Neural cell (in vitro differentiated cells): ENCODE data around the gene RBM20. TPM values are rescaled to one million over a fixed set of nuclear protein-coding genes. Genes with fewer than 3 reads are reported as not detected.

ENCODE experiments used
- H2AFZ ChIP-seq: fragments of 200-600, 300-800 bp; sonication (generic), shearing (Covaris generic); 2 replicates; pipeline ENCODE4 v1.6.0; 2014; ENCODE audit warnings: low read depth, mild to moderate bottlenecking, antibody characterized with exemption, low read length, moderate library complexity
- H3F3A ChIP-seq: fragments of 200-600 bp; shearing (Covaris generic); 2 replicates; pipeline ENCODE4 v1.6.1; 2016; ENCODE audit warnings: mild to moderate bottlenecking, moderate library complexity, mixed read lengths, antibody characterized with exemption, low read length; ENCODE audit not compliant: insufficient read depth, poor library complexity, severe bottlenecking
- H3K27ac ChIP-seq: fragments of 200-600, 300-800 bp; sonication (generic), shearing (Covaris generic); 2 replicates; pipeline ENCODE4 v1.5.1; 2014; ENCODE audit warnings: mild to moderate bottlenecking, low read length, moderate library complexity
- H3K27me3 ChIP-seq: fragments of 300-800, 200-600 bp; sonication (generic), shearing (Covaris generic); 2 replicates; pipeline ENCODE4 v1.6.0; 2014; ENCODE audit warnings: mild to moderate bottlenecking, low read depth, low read length, moderate library complexity; ENCODE audit not compliant: insufficient read depth
- H3K36me3 ChIP-seq: fragments of 300-800, 200-600 bp; sonication (generic), shearing (Covaris generic); 2 replicates; pipeline ENCODE4 v1.5.1; 2014; ENCODE audit warnings: mild to moderate bottlenecking, antibody characterized with exemption, low read length, moderate library complexity; ENCODE audit not compliant: insufficient read depth
- H3K4me2 ChIP-seq: fragments of 300-800, 200-600 bp; sonication (generic), shearing (Covaris generic); 2 replicates; pipeline ENCODE4 v1.6.0; 2014; ENCODE audit warnings: mild to moderate bottlenecking, low read length
- H3K4me3 ChIP-seq: fragments of 300-800, 200-600 bp; sonication (generic), shearing (Covaris generic); 2 replicates; pipeline ENCODE4 v1.5.1; 2014; ENCODE audit warnings: mild to moderate bottlenecking, low read length, moderate library complexity
- H3K79me2 ChIP-seq: fragments of 200-600 bp; shearing (Covaris generic); replicated peaks from 2 replicates; pipeline ENCODE4 v1.6.0; 2014; ENCODE audit warnings: mild to moderate bottlenecking, low read length, moderate library complexity; ENCODE audit not compliant: insufficient read depth
- H3K9ac ChIP-seq: fragments of 300-800, 200-600 bp; sonication (generic), shearing (Covaris generic); 2 replicates; pipeline ENCODE4 v1.6.1; 2016; ENCODE audit warnings: mild to moderate bottlenecking, low read length, mixed read lengths
- H3K9me2 ChIP-seq: fragments of 200-600 bp; shearing (Covaris generic); 2 replicates; pipeline ENCODE4 v1.6.1; 2016; ENCODE audit warnings: mild to moderate bottlenecking, low read length, mixed read lengths; ENCODE audit not compliant: insufficient read depth
- H3K9me3 ChIP-seq: fragments of 200-600, 300-800 bp; sonication (generic), shearing (Covaris generic); 2 replicates; pipeline ENCODE4 v1.6.1; 2016; ENCODE audit warnings: mild to moderate bottlenecking, mixed run types, low read length, moderate library complexity, mixed read lengths
- H4K20me1 ChIP-seq: fragments of 200-600 bp; shearing (Covaris generic); 2 replicates; pipeline ENCODE4 v1.6.1; 2016; ENCODE audit warnings: mild to moderate bottlenecking, mixed run types; ENCODE audit not compliant: insufficient read depth
- CTCF ChIP-seq: fragments of 450-650 bp; IDR thresholded peaks from 2 replicates; pipeline ENCODE4 v1.5.1; 2014; ENCODE audit warnings: antibody characterized with exemption, mild to moderate bottlenecking, moderate library complexity; ENCODE audit not compliant: poor library complexity, severe bottlenecking
- EP300 ChIP-seq: fragments of 450-650 bp; conservative IDR thresholded peaks from 2 replicates; pipeline ENCODE4 v1.6.1; 2014; ENCODE audit warnings: antibody characterized with exemption, mild to moderate bottlenecking, moderate library complexity; ENCODE audit not compliant: poor library complexity, severe bottlenecking
- EZH2 ChIP-seq: fragments of 200-600, 300-800 bp; shearing (Covaris generic), sonication (generic); IDR thresholded peaks from 2 replicates; pipeline ENCODE4 v1.6.1; 2014; ENCODE audit warnings: antibody characterized with exemption, low read length, borderline replicate concordance, mild to moderate bottlenecking; ENCODE audit not compliant: insufficient read depth, poor library complexity, severe bottlenecking
- MXI1 ChIP-seq: fragments of 450-650 bp; conservative IDR thresholded peaks from 2 replicates; pipeline ENCODE4 v1.6.1; 2014; ENCODE audit warnings: antibody characterized with exemption, mild to moderate bottlenecking; ENCODE audit not compliant: poor library complexity, severe bottlenecking
- POLR2AphosphoS5 ChIP-seq: IDR thresholded peaks from 2 replicates; pipeline ENCODE4 v1.6.1; 2012
- RAD21 ChIP-seq: fragments of 450-650 bp; conservative IDR thresholded peaks from 2 replicates; pipeline ENCODE4 v1.6.1; 2014; ENCODE audit warnings: antibody characterized with exemption, mild to moderate bottlenecking, moderate library complexity
- REST ChIP-seq: IDR thresholded peaks from 2 replicates; pipeline ENCODE4 v1.6.1; 2012; ENCODE audit warnings: borderline replicate concordance
- SMC3 ChIP-seq: fragments of 450-650 bp; conservative IDR thresholded peaks from 2 replicates; pipeline ENCODE4 v1.6.1; 2014; ENCODE audit warnings: antibody characterized with exemption, mild to moderate bottlenecking, moderate library complexity; ENCODE audit not compliant: poor library complexity
- TAF1 ChIP-seq: IDR thresholded peaks from 2 replicates; pipeline ENCODE4 v1.6.1; 2012; ENCODE audit warnings: low read depth
- polyA plus RNA-seq: library from polyadenylated mRNA; depleted of rRNA; stranded (reverse); fragments of >200 nt; gene quantifications from 2 replicates; pipeline ENCODE4 v1.2.3, GENCODE V29; 2014

Gene RBM20
- polyA plus RNA-seq, 1 donor from 2014 or later, result 0.07 TPM

DNA sequence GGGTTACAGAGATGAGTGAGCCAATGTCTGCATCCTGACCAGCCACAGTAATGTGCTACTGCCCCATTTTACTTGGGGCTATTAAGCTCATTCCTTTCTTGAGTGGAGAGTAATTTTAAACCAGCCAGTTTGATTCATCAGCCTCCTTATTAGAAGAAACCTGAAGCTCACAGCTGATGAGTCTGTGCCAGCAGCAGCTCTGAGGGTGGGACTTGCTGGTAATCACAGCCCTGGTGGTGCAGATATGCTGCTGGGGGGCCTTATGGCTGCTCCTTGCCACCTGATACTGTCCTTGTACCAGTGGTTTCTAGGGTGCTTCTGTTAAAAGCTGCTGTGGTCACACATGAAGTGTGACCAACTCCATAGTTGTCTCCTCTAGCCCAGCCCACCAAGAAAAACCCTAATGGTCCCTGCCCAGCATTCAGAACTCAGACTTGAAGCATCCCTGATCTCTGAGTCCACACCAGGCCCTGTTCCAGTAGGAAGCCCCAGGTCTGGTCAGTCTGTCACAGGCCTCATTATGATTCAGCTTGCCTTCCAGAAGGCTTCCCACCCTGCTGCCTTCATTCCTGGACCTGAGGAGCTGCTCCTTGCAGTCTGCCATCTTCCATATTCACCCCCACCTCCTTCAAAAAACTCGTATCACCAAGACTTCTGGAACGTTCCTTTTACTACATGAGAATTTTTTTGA, 28.9 kb upstream of the RBM20 start:
- Histone ChIP-seq H3K9me3 (no peaks in the 10 kb centered on the region), H3K27ac (no peak overlapping the region), H3K36me3 (no peaks in the 10 kb centered on the region), H2AFZ (no peak overlapping the region), H3K9me2 (no peaks in the 10 kb centered on the region), H3K27me3 (no peaks in the 10 kb centered on the region), H3K79me2 (no peaks in the 10 kb centered on the region), H3K4me3 (no peak overlapping the region), H3F3A (no peaks in the 10 kb centered on the region), H4K20me1 (no peaks in the 10 kb centered on the region), H3K9ac (no peak overlapping the region), H3K4me2 (no peak overlapping the region)
- TF ChIP-seq EP300, result no peak
- TF ChIP-seq EZH2, result no peak
- no peak for TF ChIP-seq REST
- TF ChIP-seq CTCF, result no peak
- TF ChIP-seq POLR2AphosphoS5, result no peak
- no peak for TF ChIP-seq RAD21
- no peak for TF ChIP-seq TAF1
- TF ChIP-seq SMC3, result no peak
- no peak for TF ChIP-seq MXI1

GRCh38 chr10:110616493-110617033, 27.6 kb upstream of the RBM20 start:
- Histone ChIP-seq H2AFZ (no peak overlapping the region), H3K9me3 (no peaks in the 10 kb centered on the region), H3K36me3 (no peaks in the 10 kb centered on the region), H3K9me2 (no peaks in the 10 kb centered on the region), H3K79me2 (no peaks in the 10 kb centered on the region), H3K27ac (no peak overlapping the region), H3F3A (no peaks in the 10 kb centered on the region), H3K27me3 (no peaks in the 10 kb centered on the region), H3K9ac (no peak overlapping the region), H3K4me3 (no peak overlapping the region), H3K4me2 (no peak overlapping the region), H4K20me1 (no peaks in the 10 kb centered on the region)
- TF ChIP-seq CTCF, result no peak
- no peak for TF ChIP-seq RAD21
